ENCODE measurements around the gene HTRA3. TPM values are rescaled to one million over a fixed set of nuclear protein-coding genes. Genes with fewer than 3 reads are reported as not detected.

HTRA3 gene
- total RNA-seq, 1 experiment from 2014 or later: 2.8 TPM

- Histone ChIP-seq H3K4me2 (ENCODE audit: low read length) (no peak overlapping the region), H3K4me1 (ENCODE audit: insufficient read depth, low read length) (0 out of 2 replicates have a peak, but pooled peaks cover 7% of the 10 kb centered on the region), H3K9me3 (ENCODE audit: low read length) (no peaks in the 10 kb centered on the region), H3K79me2 (ENCODE audit: low read length) (no peaks in the 10 kb centered on the region), H3F3A (ENCODE audit: low read length, unreplicated experiment) (no peaks in the 10 kb centered on the region), H2AFZ (ENCODE audit: low read length) (no peak overlapping the region), H3K4me3 (ENCODE audit: low read length) (no peak overlapping the region), H3K27me3 (ENCODE audit: low read length) (no peaks in the 10 kb centered on the region), H3K27ac (ENCODE audit: low read length) (no peak overlapping the region), H3K9me2 (replicated peaks; ENCODE audit: low read length) (no peaks in the 10 kb centered on the region), H3K36me3 (ENCODE audit: low read depth, low read length) (no peaks in the 10 kb centered on the region), H4K20me1 (ENCODE audit: low read length) (no peaks in the 10 kb centered on the region), H3K9ac (ENCODE audit: low read length) (no peak overlapping the region)
- ATAC-seq (no peak), DNase-seq (no peak)
- intact Hi-C loops (cut with micrococcal nuclease): no loop called here
- POLR2A ChIA-PET (ENCODE audit: unreplicated experiment): no interaction called here
- no peak for TF ChIP-seq CTCF (conservative IDR thresholded peaks at IDR 0.05; ENCODE audit: low read depth, low read length)
- TF ChIP-seq EZH2phosphoT487 (IDR thresholded peaks at IDR 0.05; ENCODE audit: borderline replicate concordance, low read length): no peak
- TF ChIP-seq EZH2 (IDR thresholded peaks at IDR 0.05; ENCODE audit: low read length, unreplicated experiment): no peak
- CTCF ChIA-PET: no interaction called here
- BruUV-seq (replicated peaks): no TSS peak
Observed at GRCh38 chr4:8264106-8264505, 5.4 kb upstream of the HTRA3 start.

- Histone ChIP-seq H3K9me3 (ENCODE audit: low read length) (no peaks in the 10 kb centered on the region), H3K27me3 (ENCODE audit: low read length) (no peaks in the 10 kb centered on the region), H3K9me2 (replicated peaks; ENCODE audit: low read length) (no peaks in the 10 kb centered on the region), H3K4me2 (ENCODE audit: low read length) (no peak overlapping the region), H3F3A (ENCODE audit: low read length, unreplicated experiment) (no peaks in the 10 kb centered on the region), H4K20me1 (ENCODE audit: low read length) (no peaks in the 10 kb centered on the region), H3K27ac (ENCODE audit: low read length) (no peak overlapping the region), H2AFZ (ENCODE audit: low read length) (no peak overlapping the region), H3K36me3 (ENCODE audit: low read depth, low read length) (no peaks in the 10 kb centered on the region), H3K79me2 (ENCODE audit: low read length) (no peaks in the 10 kb centered on the region), H3K9ac (ENCODE audit: low read length) (no peak overlapping the region), H3K4me1 (ENCODE audit: insufficient read depth, low read length) (0 out of 2 replicates have a peak, but pooled peaks cover 5% of the 10 kb centered on the region), H3K4me3 (ENCODE audit: low read length) (no peak overlapping the region)
- ATAC-seq (no peak), DNase-seq (no peak)
- no TSS peak for BruUV-seq (replicated peaks)
- intact Hi-C loops (cut with micrococcal nuclease): no loop called here
- ChIA-PET CTCF (no interaction called here), POLR2A (ENCODE audit: unreplicated experiment) (no interaction called here)
- no peak for TF ChIP-seq EZH2phosphoT487 (IDR thresholded peaks at IDR 0.05; ENCODE audit: borderline replicate concordance, low read length)
- no peak for TF ChIP-seq CTCF (conservative IDR thresholded peaks at IDR 0.05; ENCODE audit: low read depth, low read length)
- no peak for TF ChIP-seq EZH2 (IDR thresholded peaks at IDR 0.05; ENCODE audit: low read length, unreplicated experiment)
Observed at GRCh38 chr4:8265171-8265929, 4.2 kb upstream of the HTRA3 start.

GRCh38 chr4:8266088-8266487, 3.5 kb upstream of the HTRA3 start:
- Histone ChIP-seq H3K27ac (ENCODE audit: low read length) (no peak overlapping the region), H3K4me2 (ENCODE audit: low read length) (no peak overlapping the region), H4K20me1 (ENCODE audit: low read length) (no peaks in the 10 kb centered on the region), H3K27me3 (ENCODE audit: low read length) (no peaks in the 10 kb centered on the region), H3K4me3 (ENCODE audit: low read length) (no peak overlapping the region), H3K79me2 (ENCODE audit: low read length) (no peaks in the 10 kb centered on the region), H2AFZ (ENCODE audit: low read length) (no peak overlapping the region), H3F3A (ENCODE audit: low read length, unreplicated experiment) (no peaks in the 10 kb centered on the region), H3K9me2 (replicated peaks; ENCODE audit: low read length) (no peaks in the 10 kb centered on the region), H3K9me3 (ENCODE audit: low read length) (no peaks in the 10 kb centered on the region), H3K4me1 (ENCODE audit: insufficient read depth, low read length) (0 out of 2 replicates have a peak, but pooled peaks cover 2% of the 10 kb centered on the region), H3K36me3 (ENCODE audit: low read depth, low read length) (no peaks in the 10 kb centered on the region), H3K9ac (ENCODE audit: low read length) (no peak overlapping the region)
- no TSS peak for BruUV-seq (replicated peaks)
- ATAC-seq (no peak), DNase-seq (no peak)
- intact Hi-C loops (cut with micrococcal nuclease): no loop called here
- CTCF ChIA-PET: no interaction called here
- POLR2A ChIA-PET (ENCODE audit: unreplicated experiment): no interaction called here
- TF ChIP-seq EZH2phosphoT487 (IDR thresholded peaks at IDR 0.05; ENCODE audit: borderline replicate concordance, low read length) (no peak), CTCF (conservative IDR thresholded peaks at IDR 0.05; ENCODE audit: low read depth, low read length) (no peak), EZH2 (IDR thresholded peaks at IDR 0.05; ENCODE audit: low read length, unreplicated experiment) (no peak)
